H1 (cell line): ENCODE results near the gene MMP28. TPM values are rescaled to one million over a fixed set of nuclear protein-coding genes. Genes with fewer than 3 reads are reported as not detected.
A peak's percentile ranks its signal among the peaks of the same experiment; 100 is the strongest.

Experiments
- CTCF ChIA-PET: fragments of 300-600 bp; sonication (Branson Sonifier 250); formaldehyde crosslinking; loops from one replicate; lab custom pipeline; 2021; ENCODE audit not compliant: partially characterized antibody; lab: Charles Lee
- POLR2A ChIA-PET: fragments of 300-600 bp; sonication (Branson Sonifier 250); formaldehyde crosslinking; loops from one replicate; lab custom pipeline; 2021; ENCODE audit warnings: inconsistent platforms; ENCODE audit not compliant: partially characterized antibody; lab: Charles Lee
- DNase-seq, 2 experiments: peaks; one replicate each; pipeline versions ENCODE4 v3.0.0 to v3.0.0-alpha.2; 2010 to 2022; ENCODE audit warnings: low spot score in 2 of 2, low read depth in 1 of 2, mixed read lengths in 1 of 2
- FAIRE-seq: peaks from 2 replicates; lab custom pipeline; 2011; peaks lifted over from hg19 to GRCh38; lab: Jason Lieb, UNC
- H2AFZ ChIP-seq: 2 replicates; pipeline ENCODE4 v1.8.1; 2012; ENCODE audit warnings: low read length, inconsistent platforms
- H2AK5ac ChIP-seq: 2 replicates; pipeline ENCODE4 v1.6.1; 2013; ENCODE audit warnings: low read depth, low read length
- H2BK120ac ChIP-seq: replicated peaks from 2 replicates; pipeline ENCODE3; 2013; ENCODE audit warnings: low read depth, low read length, inconsistent platforms
- H2BK12ac ChIP-seq: 2 replicates; pipeline ENCODE4 v1.6.1; 2013; ENCODE audit warnings: low read depth, low read length
- H2BK15ac ChIP-seq: 2 replicates; pipeline ENCODE4 v1.6.1; 2013; ENCODE audit warnings: low read length
- H2BK20ac ChIP-seq: 2 replicates; pipeline ENCODE4 v1.6.1; 2013; ENCODE audit warnings: low read length
- H2BK5ac ChIP-seq: 2 replicates; pipeline ENCODE4 v1.6.1; 2013; ENCODE audit warnings: low read depth, low read length
- H3K14ac ChIP-seq: 2 replicates; pipeline ENCODE4 v1.6.1; 2013; ENCODE audit warnings: inconsistent platforms; ENCODE audit not compliant: insufficient read length
- H3K18ac ChIP-seq: 2 replicates; pipeline ENCODE4 v1.6.1; 2013; ENCODE audit warnings: low read length; ENCODE audit errors: extremely low read depth
- H3K23ac ChIP-seq: 2 replicates; pipeline ENCODE4 v1.6.1; 2013; ENCODE audit warnings: inconsistent platforms; ENCODE audit not compliant: insufficient read length
- H3K23me2 ChIP-seq: 2 replicates; pipeline ENCODE4 v1.6.1; 2013; ENCODE audit warnings: low read depth, low read length
- H3K27ac ChIP-seq: 2 replicates; pipeline ENCODE4 v1.6.1; 2011; ENCODE audit warnings: low read depth, low read length, inconsistent platforms
- H3K27me3 ChIP-seq, 4 experiments: replicated peaks in 1 of 4; 1 replicate in 1 of 4; 2 replicates in 3 of 4; pipeline versions ENCODE4 v1.6.1 to v1.8.1; 2011 to 2013; ENCODE audit warnings: low read length in 3 of 4, mild to moderate bottlenecking in 3 of 4, inconsistent platforms in 2 of 4, mixed read lengths in 2 of 4, moderate library complexity in 1 of 4; ENCODE audit not compliant: control insufficient read depth in 3 of 4, insufficient read depth in 3 of 4; ENCODE audit errors: extremely low read depth in 1 of 4
- H3K36me3 ChIP-seq, 4 experiments: 2 replicates each; pipeline versions ENCODE4 v1.6.1 to v1.8.1; 2011 to 2013; ENCODE audit warnings: mild to moderate bottlenecking in 4 of 4, low read length in 3 of 4, moderate library complexity in 2 of 4, control low read depth in 1 of 4, inconsistent platforms in 1 of 4; ENCODE audit not compliant: insufficient read depth in 4 of 4, control insufficient read depth in 2 of 4
- H3K4ac ChIP-seq: replicated peaks from 2 replicates; pipeline ENCODE3; 2013; ENCODE audit warnings: low read length, low read depth, mixed read lengths, inconsistent platforms; ENCODE audit not compliant: insufficient read length
- H3K4me1 ChIP-seq, 4 experiments: replicated peaks in 1 of 4; 1 replicate in 1 of 4; 2 replicates in 3 of 4; pipeline versions ENCODE4 v1.6.1 to v1.8.1; 2011 to 2013; ENCODE audit warnings: low read length in 3 of 4, inconsistent platforms in 2 of 4, mixed read lengths in 1 of 4; ENCODE audit not compliant: insufficient read depth in 4 of 4, control insufficient read depth in 3 of 4
- H3K4me2 ChIP-seq, 2 experiments: 2 replicates each; pipeline versions ENCODE4 v1.6.1 to v1.8.1; 2011 to 2013; ENCODE audit warnings: low read depth in 2 of 2, low read length in 2 of 2, control low read depth in 1 of 2, inconsistent platforms in 1 of 2, mild to moderate bottlenecking in 1 of 2; ENCODE audit not compliant: insufficient read depth in 1 of 2
- H3K4me3 ChIP-seq, 4 experiments: fragments of 200-600, 300-600 bp in 1 of 4; sonication (generic), shearing (Covaris generic), sonication (Bioruptor Twin) in 1 of 4; 2 replicates each; pipeline versions ENCODE4 v1.5.1 to v1.8.1; 2011 to 2016; ENCODE audit warnings: low read length in 4 of 4, low read depth in 3 of 4, control low read depth in 2 of 4, inconsistent platforms in 2 of 4, mild to moderate bottlenecking in 2 of 4, mixed read lengths in 1 of 4, moderate library complexity in 1 of 4; ENCODE audit not compliant: insufficient read depth in 2 of 4; ENCODE audit errors: extremely low read depth in 1 of 4
- H3K56ac ChIP-seq: replicated peaks from 2 replicates; pipeline ENCODE3; 2013; ENCODE audit warnings: low read depth, mild to moderate bottlenecking, mixed read lengths, low read length, inconsistent platforms; ENCODE audit not compliant: insufficient read length
- H3K79me1 ChIP-seq: 2 replicates; pipeline ENCODE4 v1.6.1; 2013; ENCODE audit warnings: low read depth, low read length, control low read depth
- H3K79me2 ChIP-seq, 2 experiments: 2 replicates each; pipeline versions ENCODE4 v1.6.1 to v1.8.1; 2012 to 2013; ENCODE audit warnings: low read length in 2 of 2, mild to moderate bottlenecking in 2 of 2, inconsistent platforms in 1 of 2; ENCODE audit not compliant: insufficient read depth in 2 of 2, control insufficient read depth in 1 of 2
- H3K9ac ChIP-seq, 4 experiments: replicated peaks in 1 of 4; 1 replicate in 1 of 4; 2 replicates in 3 of 4; pipeline versions ENCODE4 v1.6.1 to v1.8.1; 2011 to 2013; ENCODE audit warnings: low read depth in 3 of 4, low read length in 3 of 4, control low read depth in 2 of 4, mild to moderate bottlenecking in 2 of 4, moderate library complexity in 2 of 4, inconsistent platforms in 1 of 4; ENCODE audit errors: extremely low read depth in 1 of 4
- H3K9me3 ChIP-seq, 2 experiments: 2 replicates each; pipeline versions ENCODE4 v1.6.1 to v1.8.1; 2012 to 2013; ENCODE audit warnings: mild to moderate bottlenecking in 2 of 2, moderate library complexity in 2 of 2, control low read depth in 1 of 2, inconsistent platforms in 1 of 2, low read depth in 1 of 2, low read length in 1 of 2, mixed read lengths in 1 of 2; ENCODE audit not compliant: insufficient read depth in 2 of 2
- H4K20me1 ChIP-seq, 2 experiments: replicated peaks in 1 of 2; 2 replicates each; pipeline versions ENCODE3 to v1.8.1; 2011 to 2013; ENCODE audit warnings: inconsistent platforms in 2 of 2, low read length in 2 of 2, mild to moderate bottlenecking in 1 of 2; ENCODE audit not compliant: insufficient read depth in 2 of 2, control insufficient read depth in 1 of 2
- H4K5ac ChIP-seq: 2 replicates; pipeline ENCODE4 v1.6.1; 2013; ENCODE audit warnings: low read length, low read depth, mixed read lengths, inconsistent platforms; ENCODE audit not compliant: insufficient read length
- H4K8ac ChIP-seq: 2 replicates; pipeline ENCODE4 v1.8.0; 2013; ENCODE audit warnings: mild to moderate bottlenecking, moderate library complexity, low read length, inconsistent platforms; ENCODE audit not compliant: insufficient read depth; ENCODE audit errors: extremely low read depth
- H4K91ac ChIP-seq: replicated peaks from 2 replicates; pipeline ENCODE3; 2013; ENCODE audit warnings: low read length, mixed read lengths, inconsistent platforms; ENCODE audit not compliant: insufficient read length
- ASH2L ChIP-seq: fragments of 200-600, 300-600 bp; sonication (generic); IDR thresholded peaks from one replicate; pipeline ENCODE4 v1.7.1; 2017; ENCODE audit warnings: low read length
- BACH1 ChIP-seq: IDR thresholded peaks from 2 replicates; pipeline ENCODE4 v1.6.1; 2012; ENCODE audit warnings: low read length, improper control_type of control experiment
- KDM1A ChIP-seq: fragments of 200-600, 300-600 bp; sonication (generic); IDR thresholded peaks from 2 replicates; pipeline ENCODE4 v1.7.1; 2016; ENCODE audit warnings: mild to moderate bottlenecking, low read length, borderline replicate concordance
- RNF2 ChIP-seq: fragments of 200-900, 300-1000 bp; sonication (generic); IDR thresholded peaks from 2 replicates; pipeline ENCODE4 v1.7.1; 2016; ENCODE audit warnings: borderline replicate concordance, low read depth, mild to moderate bottlenecking, antibody characterized with exemption, low read length; ENCODE audit not compliant: poor library complexity, severe bottlenecking; ENCODE audit errors: missing control alignments
- SIRT6 ChIP-seq: IDR thresholded peaks from one replicate; pipeline ENCODE4 v1.7.1; 2012; ENCODE audit warnings: low read length, inconsistent platforms
- SRF ChIP-seq: IDR thresholded peaks from 2 replicates; pipeline ENCODE4 v1.6.1; 2011; ENCODE audit warnings: mild to moderate bottlenecking, low read depth, low read length, moderate library complexity
- TAF1 ChIP-seq: IDR thresholded peaks from 2 replicates; pipeline ENCODE4 v1.6.1; 2011; ENCODE audit warnings: mild to moderate bottlenecking, low read depth, low read length
- TCF12 ChIP-seq: IDR thresholded peaks from 2 replicates; pipeline ENCODE4 v1.6.1; 2011; ENCODE audit warnings: low read depth, mild to moderate bottlenecking, low read length
- WGBS, 2 experiments: shearing (Covaris generic) in 1 of 2; methylation state at CpG; one replicate each; pipeline versions ENCODE4 v1.1.6 to v1.1.7; 2013 to 2015; ENCODE audit warnings: low lambda C conversion rate in 2 of 2, mixed read lengths in 2 of 2, inconsistent platforms in 1 of 2, low coverage in 1 of 2, missing lambda C conversion rate in 1 of 2; ENCODE audit not compliant: insufficient replicate concordance in 2 of 2, insufficient coverage in 1 of 2, insufficient read length in 1 of 2; ENCODE audit errors: extremely low coverage in 1 of 2, missing lambda C conversion rate in 1 of 2; 5-methylcytosine and 5-hydroxymethylcytosine counted together
- polyA plus RNA-seq, 7 experiments: library from polyadenylated mRNA; depleted of rRNA in 3 of 7; stranded (reverse) in 5 of 7; unstranded in 2 of 7; fragments of >200 nt in 5 of 7; fragments of 200-250 nt in 2 of 7; gene quantifications; 1 replicate in 5 of 7; 2 replicates in 1 of 7; 4 replicates in 1 of 7; pipeline versions ENCODE4 v1.2.1 to v1.2.3, GENCODE V29; 2011 to 2013; ENCODE audit warnings: missing spikeins in 2 of 7, mixed read lengths in 2 of 7
- total RNA-seq: library from RNA; stranded (reverse); fragmentation: NEBNext Ultra II Directional; extraction: Animal tissue kit (Norgen Biotek cat#: 25700); gene quantifications from 2 replicates; pipeline ENCODE4 v1.2.1, GENCODE V29; 2021

MMP28 gene
- total and polyA plus RNA-seq, 2 of the 8 experiments (the other 6 are each of a cell fraction or from before 2014, with no cell fraction given) = not detected

DNA sequence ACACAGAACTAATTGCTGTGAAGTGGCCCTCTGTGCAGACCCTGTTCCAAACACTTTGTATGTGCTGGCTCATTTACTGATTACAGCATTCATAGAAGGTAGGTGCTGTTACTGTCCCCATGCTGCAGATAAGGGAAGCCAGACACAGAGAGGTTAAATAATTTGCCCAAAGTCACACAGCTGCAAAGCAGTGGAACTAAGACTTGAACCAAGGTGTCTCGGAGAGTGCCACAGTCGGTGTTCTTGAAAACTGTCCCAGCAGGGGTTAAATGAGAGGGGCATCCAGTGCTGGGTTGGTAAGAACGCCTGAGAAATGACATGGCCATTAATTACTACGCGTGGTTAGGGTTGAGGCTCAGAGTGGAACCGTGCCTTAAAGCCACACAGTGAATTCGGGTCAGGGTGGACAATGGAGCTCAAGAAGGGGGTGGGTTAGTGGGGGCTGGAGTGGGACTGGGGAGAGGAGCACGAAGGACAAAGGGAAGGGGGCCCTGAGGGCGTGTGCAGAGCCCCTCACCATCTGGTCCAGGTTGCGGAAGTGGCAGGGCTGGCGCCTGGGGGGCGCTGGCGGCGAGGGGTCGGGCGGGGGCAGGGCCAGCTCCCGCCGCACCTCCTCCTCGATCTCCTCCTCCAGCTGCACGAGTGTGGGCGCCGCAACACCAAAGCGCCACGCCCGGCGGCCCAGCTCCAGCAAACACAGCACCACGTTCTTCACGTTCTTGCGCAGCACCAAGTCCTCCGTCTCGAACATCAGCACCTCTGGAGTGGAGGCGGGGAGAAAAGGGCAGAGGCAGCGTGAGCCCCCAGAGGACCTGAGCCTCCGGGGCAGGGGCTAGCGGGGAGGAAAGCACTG, 45.7 kb downstream of the MMP28 start:
- Histone ChIP-seq H3K9ac (no peak overlapping the region), H3K79me1 (no peaks in the 10 kb centered on the region), H3K4me3 (peak overlapping the region in 3 of 4 experiments; percentile 15 to 50 (median 29); a peak in 5 of 8 replicates), H2AK5ac (no peak overlapping the region), H3K27ac (no peak overlapping the region), H2BK15ac (peak overlapping the region; percentile 95), H3K56ac (no peak overlapping the region), H3K9me3 (no peaks in the 10 kb centered on the region), H4K8ac (peak overlapping the region; percentile 88), H2BK5ac (peak overlapping the region; percentile 49; the same call in 1 of the 2 replicates), H3K18ac (peak overlapping the region; percentile 83), H4K20me1 (no peaks in the 10 kb centered on the region), H3K23me2 (no peaks in the 10 kb centered on the region), H3K23ac (no peak overlapping the region), H3K14ac (no peak overlapping the region), H3K4me1 (peaks cover 0 to 12% (median 5%) of the 10 kb centered on the region in 4 experiments; a peak in 5 of 7 replicates), H3K27me3 (peaks cover 2 to 19% (median 12%) of the 10 kb centered on the region in 4 experiments; a peak in 6 of 7 replicates), H3K79me2 (no peaks in the 10 kb centered on the region), H4K5ac (no peak overlapping the region), H2AFZ (peak overlapping the region; percentile 93), H2BK120ac (no peak overlapping the region), H2BK20ac (peak overlapping the region; percentile 86; the same call in 1 of the 2 replicates), H4K91ac (peak overlapping the region; percentile 90), H3K4ac (no peak overlapping the region), H3K4me2 (peak overlapping the region; percentile 25 to 76), H2BK12ac (peak overlapping the region; percentile 39; the same call in 1 of the 2 replicates), H3K36me3 (no peaks in the 10 kb centered on the region)
- DNase-seq = no peak
- ChIA-PET POLR2A (interaction anchor here (0.6 to 2.3 kb wide), 6 partner anchors 13 to 59 kb away, joined by 3 to 6 read pairs (median 6); partner anchors contain the start of gene TAF15), CTCF (interaction anchor here (0.9 to 8.4 kb wide), 14 partner anchors 9 to 153 kb away, joined by 3 to 166 read pairs (median 4); partner anchors contain the start of genes C17orf50 and TAF15)
- WGBS, 2 experiments = 40% methylated on average over 8 of the region's 35 CpGs; no CpG with 5 or more reads in 1 of the 2 experiments
- FAIRE-seq = no peak
- TF ChIP-seq RNF2 = no peak
- peak; percentile 57; the same call in 1 of the 2 replicates for TF ChIP-seq KDM1A
- TF ChIP-seq TAF1 = no peak
- TF ChIP-seq BACH1 = no peak
- TF ChIP-seq SRF = no peak
- TF ChIP-seq SIRT6 = no peak
- no peak for TF ChIP-seq TCF12
- peak; percentile 29 for TF ChIP-seq ASH2L
